GM23338 (cell line): ENCODE data around the gene NDUFS6. TPM values are rescaled to one million over a fixed set of nuclear protein-coding genes. Genes with fewer than 3 reads are reported as not detected.

Source experiments
- ATAC-seq: fragments of 200-7000 bp; cut with Tn5 transposase; 3 replicates; pipeline ENCODE4 v1.9.1; 2020
- DNase-seq: peaks from one replicate; pipeline ENCODE4 v3.0.0-alpha.2; 2015; ENCODE audit warnings: low spot score
- H2AFZ ChIP-seq: fragments of 200-600 bp; sonication (generic); 2 replicates; pipeline ENCODE4 v1.8.0; 2016; ENCODE audit warnings: antibody characterized with exemption, mild to moderate bottlenecking, moderate library complexity
- H3F3A ChIP-seq: fragments of 200-600 bp; sonication (generic); replicated peaks from 2 replicates; pipeline ENCODE4 v1.8.0; 2017; ENCODE audit warnings: antibody characterized with exemption, mixed run types, low read depth
- H3K27ac ChIP-seq: fragments of 200-600 bp; sonication (generic); 2 replicates; pipeline ENCODE4 v1.6.1; 2016; ENCODE audit warnings: low read depth
- H3K27me3 ChIP-seq: fragments of 200-600 bp; sonication (generic); 2 replicates; pipeline ENCODE4 v1.8.0; 2016; ENCODE audit warnings: mild to moderate bottlenecking, mixed run types, moderate library complexity; ENCODE audit not compliant: insufficient read depth
- H3K36me3 ChIP-seq: fragments of 200-600 bp; sonication (generic); 2 replicates; pipeline ENCODE4 v1.8.0; 2016; ENCODE audit warnings: mild to moderate bottlenecking; ENCODE audit not compliant: insufficient read depth
- H3K4me1 ChIP-seq: fragments of 200-600 bp; sonication (generic); 2 replicates; pipeline ENCODE4 v1.8.0; 2016; ENCODE audit warnings: mild to moderate bottlenecking, moderate library complexity; ENCODE audit not compliant: insufficient read depth
- H3K4me2 ChIP-seq: fragments of 200-600 bp; sonication (generic); 2 replicates; pipeline ENCODE4 v1.7.1; 2017; ENCODE audit warnings: mixed run types
- H3K4me3 ChIP-seq: fragments of 200-600 bp; sonication (generic); 2 replicates; pipeline ENCODE4 v1.6.1; 2016; ENCODE audit warnings: mixed run types
- H3K79me2 ChIP-seq: fragments of 200-600 bp; sonication (generic); replicated peaks from 2 replicates; pipeline ENCODE4 v1.8.0; 2017; ENCODE audit warnings: mild to moderate bottlenecking; ENCODE audit not compliant: insufficient read depth
- H3K9me2 ChIP-seq: fragments of 200-600 bp; sonication (generic); 2 replicates; pipeline ENCODE4 v1.8.0; 2017; ENCODE audit not compliant: insufficient read depth
- H4K20me1 ChIP-seq: fragments of 200-600 bp; sonication (generic); replicated peaks from 2 replicates; pipeline ENCODE4 v1.8.0; 2017; ENCODE audit warnings: mild to moderate bottlenecking; ENCODE audit not compliant: insufficient read depth
- H3K27ac Mint-ChIP-seq: 2 replicates; pipeline ENCODE4 v1.8.0; 2020; ENCODE audit warnings: inconsistent platforms, mild to moderate bottlenecking, moderate library complexity, mixed read lengths
- H3K27me3 Mint-ChIP-seq: 3 replicates; pipeline ENCODE4 v1.8.0; 2022; ENCODE audit warnings: low read depth, mild to moderate bottlenecking, moderate library complexity, mixed read lengths, inconsistent platforms; ENCODE audit not compliant: insufficient read depth, poor library complexity
- H3K36me3 Mint-ChIP-seq: 3 replicates; pipeline ENCODE4 v1.8.0; 2021; ENCODE audit warnings: low read depth, mild to moderate bottlenecking, inconsistent platforms, moderate library complexity, mixed read lengths
- H3K4me1 Mint-ChIP-seq: 3 replicates; pipeline ENCODE4 v1.8.0; 2020; ENCODE audit warnings: mild to moderate bottlenecking, inconsistent platforms, mixed read lengths
- H3K4me3 Mint-ChIP-seq: 3 replicates; pipeline ENCODE4 v1.8.0; 2021; ENCODE audit warnings: moderate library complexity, mild to moderate bottlenecking, inconsistent platforms, mixed read lengths
- H3K9me3 Mint-ChIP-seq: 3 replicates; pipeline ENCODE4 v1.8.0; 2020; ENCODE audit warnings: moderate library complexity, mild to moderate bottlenecking, inconsistent platforms, mixed read lengths
- CREB1 ChIP-seq: fragments of 250-450 bp; sonication (Bioruptor Pico); IDR thresholded peaks from 2 replicates; pipeline ENCODE4 v1.5.0; 2020; ENCODE audit warnings: low read depth, mild to moderate bottlenecking, moderate library complexity
- CTCF ChIP-seq, 2 experiments: fragments of 200-600 bp in 1 of 2; sonication (generic) in 1 of 2; conservative IDR thresholded peaks; 2 replicates each; pipeline versions ENCODE4 v1.5.1 to v1.6.1; 2016 to 2017; ENCODE audit warnings: antibody characterized with exemption in 2 of 2, low read depth in 2 of 2, mild to moderate bottlenecking in 2 of 2, moderate library complexity in 1 of 2
- ETS1 ChIP-seq: IDR thresholded peaks from 2 replicates; pipeline ENCODE4 v1.6.1; 2016; ENCODE audit warnings: antibody characterized with exemption
- EZH2 ChIP-seq: fragments of 200-600 bp; sonication (generic); IDR thresholded peaks from one replicate; pipeline ENCODE4 v1.8.0; 2017; ENCODE audit warnings: antibody characterized with exemption, mild to moderate bottlenecking, low read depth; ENCODE audit not compliant: unreplicated experiment
- EZH2phosphoT487 ChIP-seq: fragments of 200-600 bp; sonication (generic); IDR thresholded peaks from one replicate; pipeline ENCODE4 v1.8.1; 2018; ENCODE audit warnings: antibody characterized with exemption; ENCODE audit not compliant: unreplicated experiment
- JUNB ChIP-seq: IDR thresholded peaks from one replicate; pipeline ENCODE4 v1.6.1; 2016; ENCODE audit warnings: antibody characterized with exemption; ENCODE audit not compliant: unreplicated experiment
- NANOG ChIP-seq: IDR thresholded peaks from 2 replicates; pipeline ENCODE4 v1.6.1; 2016; ENCODE audit warnings: antibody characterized with exemption, borderline replicate concordance
- POLR2AphosphoS5 ChIP-seq: IDR thresholded peaks from 2 replicates; pipeline ENCODE4 v1.6.1; 2016; ENCODE audit warnings: antibody characterized with exemption, low read depth
- REST ChIP-seq: IDR thresholded peaks from one replicate; pipeline ENCODE4 v1.6.1; 2018; ENCODE audit warnings: antibody characterized with exemption; ENCODE audit not compliant: unreplicated experiment
- ZNF114 ChIP-seq: fragments of 250-450 bp; sonication (Bioruptor Pico); IDR thresholded peaks from 2 replicates; pipeline ENCODE4 v1.5.0; 2020; ENCODE audit warnings: mild to moderate bottlenecking, moderate library complexity
- polyA plus RNA-seq: library from polyadenylated mRNA; unstranded; fragments of >200 nt; fragmentation: Nextera tagmentation; extraction: Ambion mirVana; gene quantifications from 2 replicates; pipeline ENCODE4 v1.2.1, GENCODE V29; 2016
- total RNA-seq: library from RNA; depleted of rRNA; stranded (reverse); fragments of >200 nt; shearing (Covaris generic); gene quantifications from 2 replicates; pipeline ENCODE4 v1.2.3, GENCODE V29; 2014

Gene NDUFS6
- total and polyA plus RNA-seq, 2 experiments from 2014 or later: 94.8 to 289 TPM

GRCh38 chr5:1793966-1794900 is 7.0 kb upstream of the NDUFS6 start (continued):
- no peak for TF ChIP-seq REST
- TF ChIP-seq ETS1: no peak
- TF ChIP-seq NANOG: no peak
- TF ChIP-seq EZH2phosphoT487: no peak

- H3K4me1 ChIP-seq: peaks cover 11% of the 10 kb centered on the region
- H3K27me3 Mint-ChIP-seq: peaks cover 4% of the 10 kb centered on the region
- H3K4me3 ChIP-seq: no peak overlapping the region
These were observed 6.3 kb upstream of the NDUFS6 start for GRCh38 chr5:1794901-1795290.

More at GRCh38 chr5:1794901-1795290, 6.3 kb upstream of the NDUFS6 start:
- Mint-ChIP-seq H3K9me3 (no peaks in the 10 kb centered on the region), H3K4me3 (no peak overlapping the region), H3K27ac (no peak overlapping the region), H3K4me1 (peaks cover 29% of the 10 kb centered on the region), H3K36me3 (peaks cover 27% of the 10 kb centered on the region)
- no peak overlapping the region for H3K4me2 ChIP-seq
- no peak overlapping the region for H2AFZ ChIP-seq
- H3K79me2 ChIP-seq: peaks cover 20% of the 10 kb centered on the region
- H4K20me1 ChIP-seq: no peaks in the 10 kb centered on the region; the same call in none of the 2 replicates
- H3F3A ChIP-seq: peaks cover 4% of the 10 kb centered on the region; the same call in 1 of the 2 replicates
- peaks cover 7% of the 10 kb centered on the region; the same call in 1 of the 2 replicates for H3K36me3 ChIP-seq
- no peaks in the 10 kb centered on the region for H3K9me2 ChIP-seq
- no peak for TF ChIP-seq POLR2AphosphoS5
- TF ChIP-seq CREB1 (CRISPR knock-in tag): no peak
- no peak for TF ChIP-seq EZH2
- no peak for TF ChIP-seq EZH2phosphoT487
- TF ChIP-seq JUNB: no peak
- no peak for TF ChIP-seq NANOG
- TF ChIP-seq CTCF (conservative IDR thresholded peaks at IDR 0.05; ENCODE audit: low read depth in 2 of 2): no peak
- no peak for TF ChIP-seq ZNF114 (CRISPR knock-in tag)
- no peak for TF ChIP-seq REST
- H3K27me3 ChIP-seq: no peaks in the 10 kb centered on the region
- no peak overlapping the region for H3K27ac ChIP-seq
- ATAC-seq: no peak
- DNase-seq: no peak
